Type B pancreatic cell (in vitro differentiated cells): ENCODE measurements around the gene TRIL. TPM values are rescaled to one million over a fixed set of nuclear protein-coding genes. Genes with fewer than 3 reads are reported as not detected.

Experiments
- DNase-seq: peaks from one replicate; pipeline ENCODE4 v3.0.0; 2021; ENCODE audit warnings: mixed read lengths; ENCODE audit not compliant: unreplicated experiment; ENCODE audit errors: extremely low spot score
- H3K27ac Mint-ChIP-seq: 2 replicates; pipeline ENCODE4 v1.8.0; 2021; ENCODE audit warnings: mild to moderate bottlenecking, mixed read lengths
- H3K27me3 Mint-ChIP-seq: 2 replicates; pipeline ENCODE4 v1.8.0; 2021; ENCODE audit warnings: mixed read lengths
- H3K36me3 Mint-ChIP-seq: 2 replicates; pipeline ENCODE4 v1.8.0; 2021; ENCODE audit warnings: mixed read lengths
- H3K4me1 Mint-ChIP-seq: one replicate; pipeline ENCODE4 v1.8.0; 2021; ENCODE audit warnings: mixed read lengths; ENCODE audit not compliant: unreplicated experiment
- H3K4me3 Mint-ChIP-seq: 2 replicates; pipeline ENCODE4 v1.8.0; 2021; ENCODE audit warnings: mild to moderate bottlenecking, mixed read lengths
- H3K9me3 Mint-ChIP-seq: 2 replicates; pipeline ENCODE4 v1.8.0; 2021; ENCODE audit warnings: mixed read lengths
- total RNA-seq: library from RNA; stranded (reverse); gene quantifications from 2 replicates; pipeline ENCODE4 v1.2.1, GENCODE V29; 2021; ENCODE audit warnings: low replicate concordance
- TF ChIP-seq, protein P1 (sequence below): fragments of 200-600 bp; sonication (generic); conservative IDR thresholded peaks from 2 replicates; pipeline ENCODE4 v1.5.0; 2021; ENCODE audit warnings: antibody characterized with exemption, mild to moderate bottlenecking

TRIL gene
- total RNA-seq, 1 donor from 2014 or later, result 42.9 TPM

DNA sequence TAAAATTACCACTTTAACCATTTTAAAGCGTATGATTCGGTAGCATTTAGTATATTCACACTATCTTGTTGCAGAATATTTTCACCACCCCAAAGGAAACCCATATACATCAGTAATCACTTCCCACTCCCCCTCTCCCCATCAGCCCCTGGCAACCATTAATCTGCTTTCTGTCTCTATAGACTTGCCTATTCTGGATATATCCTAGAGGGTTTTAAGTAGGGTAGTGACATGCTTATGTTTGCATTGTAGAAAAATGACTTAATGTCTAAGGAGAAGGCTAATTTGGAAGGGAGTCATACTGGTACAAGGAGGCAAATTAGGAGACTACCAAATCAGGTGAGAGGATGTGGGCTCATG lies 42.6 kb upstream of the TRIL start:
- H3K27ac Mint-ChIP-seq, result peak overlapping the region; percentile 37
- TF ChIP-seq, protein P1, sequence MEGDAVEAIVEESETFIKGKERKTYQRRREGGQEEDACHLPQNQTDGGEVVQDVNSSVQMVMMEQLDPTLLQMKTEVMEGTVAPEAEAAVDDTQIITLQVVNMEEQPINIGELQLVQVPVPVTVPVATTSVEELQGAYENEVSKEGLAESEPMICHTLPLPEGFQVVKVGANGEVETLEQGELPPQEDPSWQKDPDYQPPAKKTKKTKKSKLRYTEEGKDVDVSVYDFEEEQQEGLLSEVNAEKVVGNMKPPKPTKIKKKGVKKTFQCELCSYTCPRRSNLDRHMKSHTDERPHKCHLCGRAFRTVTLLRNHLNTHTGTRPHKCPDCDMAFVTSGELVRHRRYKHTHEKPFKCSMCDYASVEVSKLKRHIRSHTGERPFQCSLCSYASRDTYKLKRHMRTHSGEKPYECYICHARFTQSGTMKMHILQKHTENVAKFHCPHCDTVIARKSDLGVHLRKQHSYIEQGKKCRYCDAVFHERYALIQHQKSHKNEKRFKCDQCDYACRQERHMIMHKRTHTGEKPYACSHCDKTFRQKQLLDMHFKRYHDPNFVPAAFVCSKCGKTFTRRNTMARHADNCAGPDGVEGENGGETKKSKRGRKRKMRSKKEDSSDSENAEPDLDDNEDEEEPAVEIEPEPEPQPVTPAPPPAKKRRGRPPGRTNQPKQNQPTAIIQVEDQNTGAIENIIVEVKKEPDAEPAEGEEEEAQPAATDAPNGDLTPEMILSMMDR, result no peak
- H3K4me1 Mint-ChIP-seq, result peaks cover 43% of the 10 kb centered on the region

DNA sequence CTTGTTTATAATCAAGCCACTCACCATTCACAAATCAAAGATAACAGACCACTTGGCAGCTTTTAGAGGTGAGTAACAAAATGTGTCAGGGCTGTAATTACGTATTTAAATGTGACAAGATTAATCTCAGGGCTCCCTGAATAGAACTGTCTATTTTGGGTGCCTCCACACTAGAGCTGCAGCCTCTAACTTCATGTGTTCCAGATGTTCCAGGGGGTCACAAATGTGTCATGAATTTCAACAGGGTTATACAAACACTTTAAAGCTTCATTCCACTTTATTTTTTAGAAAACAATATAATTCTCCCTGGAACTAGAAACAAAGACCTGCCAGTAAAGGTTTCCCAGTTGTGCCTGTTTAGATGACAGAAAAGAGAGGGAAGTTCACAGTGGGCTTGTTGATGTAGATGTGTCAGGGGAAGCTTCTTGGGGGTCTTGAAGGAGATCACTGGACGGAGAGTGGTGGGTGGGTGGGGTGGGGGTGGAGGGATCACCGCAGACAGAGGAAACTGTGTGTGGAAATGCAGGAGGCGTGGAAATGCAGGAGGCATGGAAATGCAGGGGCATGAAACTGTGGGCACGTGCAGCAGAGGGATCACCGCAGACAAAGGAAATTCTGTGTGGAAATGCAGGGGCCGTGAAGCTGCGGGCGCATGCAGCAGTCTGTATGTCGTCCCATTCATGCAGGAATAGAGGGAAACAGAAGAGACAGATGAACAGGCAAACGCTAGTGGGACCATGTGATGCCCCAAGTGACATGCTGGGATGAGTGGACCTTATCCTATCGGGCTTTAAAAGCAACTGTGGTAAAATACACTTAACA lies 42.0 kb upstream of the TRIL start:
- TF ChIP-seq, protein P1, result no peak
- Mint-ChIP-seq H3K27ac (peak overlapping the region; percentile 37), H3K4me3 (no peak overlapping the region), H3K27me3 (no peaks in the 10 kb centered on the region), H3K4me1 (peaks cover 39% of the 10 kb centered on the region), H3K36me3 (no peaks in the 10 kb centered on the region), H3K9me3 (peaks cover 12% of the 10 kb centered on the region)
- no peak for DNase-seq

More for the DNA sequence above, 42.6 kb upstream of the TRIL start:
- Mint-ChIP-seq H3K9me3 (peaks cover 12% of the 10 kb centered on the region), H3K36me3 (peaks cover 5% of the 10 kb centered on the region), H3K27me3 (no peaks in the 10 kb centered on the region), H3K4me3 (no peak overlapping the region)
- DNase-seq, result no peak

DNA sequence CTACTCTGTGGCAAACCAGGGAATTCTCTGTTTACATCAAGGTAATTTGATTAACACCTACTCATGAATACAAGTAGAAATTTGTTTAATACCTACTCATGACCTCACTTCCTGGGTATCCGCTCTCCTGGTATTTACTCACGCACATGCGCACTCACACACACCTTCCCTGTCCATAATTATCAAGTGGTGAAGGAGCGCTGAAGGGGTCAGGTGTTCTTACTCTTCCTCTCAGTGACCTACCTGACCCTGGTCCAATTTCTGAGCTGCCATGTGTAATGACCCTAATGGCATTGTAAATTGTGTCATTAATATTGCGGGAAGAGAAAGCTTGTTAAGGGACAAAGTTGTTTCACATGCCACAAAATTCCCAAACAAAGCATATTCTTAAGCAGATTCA lies 41.3 kb upstream of the TRIL start:
- no peaks in the 10 kb centered on the region for H3K27me3 Mint-ChIP-seq
- no peaks in the 10 kb centered on the region for H3K36me3 Mint-ChIP-seq
- peaks cover 12% of the 10 kb centered on the region for H3K9me3 Mint-ChIP-seq
- TF ChIP-seq, protein P1, result no peak
- H3K27ac Mint-ChIP-seq, result peak overlapping the region; percentile 19
- no peak for DNase-seq
- H3K4me3 Mint-ChIP-seq, result peak overlapping the region; percentile 16
- peaks cover 39% of the 10 kb centered on the region for H3K4me1 Mint-ChIP-seq

DNA sequence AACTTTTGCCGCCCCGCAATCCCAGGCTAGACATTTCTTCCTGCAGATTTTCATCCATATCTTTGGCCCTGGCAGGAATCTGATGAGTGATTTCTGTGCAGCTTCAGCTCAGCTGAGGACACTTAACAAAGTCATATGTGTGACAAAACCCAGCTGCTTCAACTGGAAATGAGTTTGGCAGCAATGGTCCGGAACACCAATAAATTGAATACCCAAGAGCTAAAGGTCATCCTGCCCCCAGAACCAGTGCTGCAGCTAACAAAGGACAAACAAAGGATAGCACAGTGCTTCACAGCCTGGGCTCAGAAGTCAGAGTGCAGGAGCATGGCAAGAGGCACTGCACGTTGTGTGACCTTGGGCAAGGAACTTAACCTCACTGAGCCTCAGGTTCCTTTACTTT lies 40.0 kb upstream of the TRIL start:
- H3K4me3 Mint-ChIP-seq, result peak overlapping the region; percentile 36
- H3K36me3 Mint-ChIP-seq, result no peaks in the 10 kb centered on the region
- peaks cover 39% of the 10 kb centered on the region for H3K4me1 Mint-ChIP-seq

DNA sequence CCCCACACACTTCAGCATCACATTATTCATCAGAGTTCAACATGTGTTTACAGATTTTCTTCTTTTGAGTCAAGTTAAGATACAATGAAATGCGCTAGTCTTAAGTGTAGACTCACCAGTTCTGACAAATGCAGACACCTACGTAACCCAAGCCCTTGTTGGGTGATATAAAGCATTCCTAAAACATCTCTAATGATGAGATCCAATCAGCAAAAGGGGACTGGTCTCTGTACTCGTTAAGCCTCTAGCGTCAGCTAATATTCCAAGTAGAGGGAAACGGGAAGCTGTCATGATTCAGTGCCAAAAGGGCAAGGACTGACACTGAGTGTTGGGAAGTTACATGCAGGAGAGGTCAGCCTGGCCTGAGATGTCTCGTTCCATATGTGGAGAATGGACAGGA lies 38.7 kb upstream of the TRIL start:
- no peak overlapping the region for H3K4me3 Mint-ChIP-seq
- no peaks in the 10 kb centered on the region for H3K27me3 Mint-ChIP-seq
- H3K9me3 Mint-ChIP-seq, result peaks cover 4% of the 10 kb centered on the region
- no peak overlapping the region for H3K27ac Mint-ChIP-seq
- peaks cover 39% of the 10 kb centered on the region for H3K4me1 Mint-ChIP-seq
- H3K36me3 Mint-ChIP-seq, result no peaks in the 10 kb centered on the region
- no peak for DNase-seq
- TF ChIP-seq, protein P1, result no peak

More for the DNA sequence above, 40.0 kb upstream of the TRIL start:
- Mint-ChIP-seq H3K9me3 (peaks cover 9% of the 10 kb centered on the region), H3K27me3 (no peaks in the 10 kb centered on the region), H3K27ac (no peak overlapping the region)
- TF ChIP-seq, protein P1, result no peak
- DNase-seq, result no peak
